Activated T-cell treated with anti-CD3 and anti-CD28 coated beads for 1 hour (primary cell): Measurements from ENCODE around the gene GLI2.

Experiments
- DNase-seq: peaks from one replicate; pipeline ENCODE4 v3.0.0-alpha.2; 2020; ENCODE audit warnings: low read depth

The GLI2 gene

GRCh38 chr2:120738117-120738516, 2.4 kb downstream of the GLI2 start:
- DNase-seq: no peak

GRCh38 chr2:120738786-120739437, 3.2 kb downstream of the GLI2 start:
- no peak for DNase-seq

GRCh38 chr2:120739438-120740090, 3.9 kb downstream of the GLI2 start:
- DNase-seq: no peak

- no peak for DNase-seq
Measured at GRCh38 chr2:120740375-120740764, 4.7 kb downstream of the GLI2 start.

- DNase-seq: no peak
Measured at GRCh38 chr2:120740765-120741524, 5.3 kb downstream of the GLI2 start.

- no peak for DNase-seq
Measured at GRCh38 chr2:120741571-120742561, 6.2 kb downstream of the GLI2 start.

- no peak for DNase-seq
Measured at GRCh38 chr2:120743657-120744056, 8.0 kb downstream of the GLI2 start.

GRCh38 chr2:120744817-120745216, 9.1 kb downstream of the GLI2 start:
- no peak for DNase-seq

GRCh38 chr2:120745420-120746111, 9.9 kb downstream of the GLI2 start:
- no peak for DNase-seq

GRCh38 chr2:120746144-120746543, 10.5 kb downstream of the GLI2 start:
- no peak for DNase-seq

GRCh38 chr2:120747281-120747680, 11.6 kb downstream of the GLI2 start:
- no peak for DNase-seq

GRCh38 chr2:120747706-120748105, 12.0 kb downstream of the GLI2 start:
- no peak for DNase-seq

GRCh38 chr2:120748310-120748709, 12.6 kb downstream of the GLI2 start:
- no peak for DNase-seq

- no peak for DNase-seq
Measured at GRCh38 chr2:120748741-120749140, 13.1 kb downstream of the GLI2 start.

- DNase-seq: no peak
Measured at GRCh38 chr2:120749506-120750431, 14.1 kb downstream of the GLI2 start.

- no peak for DNase-seq
Measured at GRCh38 chr2:120750488-120751210, 15.0 kb downstream of the GLI2 start.

GRCh38 chr2:120751553-120751952, 15.9 kb downstream of the GLI2 start:
- DNase-seq: no peak

- no peak for DNase-seq
Measured at GRCh38 chr2:120754067-120754960, 18.6 kb downstream of the GLI2 start.
